Kidney epithelial cell (primary cell): ENCODE data around the gene ZNF423. TPM values are rescaled to one million over a fixed set of nuclear protein-coding genes. Genes with fewer than 3 reads are reported as not detected.

Experiments used
- DNase-seq: peaks from one replicate; pipeline ENCODE4 v3.0.0-alpha.2; 2010; ENCODE audit warnings: low read depth
- H3K27me3 ChIP-seq: 2 replicates; pipeline ENCODE4 v1.6.0; 2011; ENCODE audit warnings: low read length; ENCODE audit not compliant: control insufficient read depth, insufficient read depth
- H3K36me3 ChIP-seq: 2 replicates; pipeline ENCODE4 v1.5.1; 2011; ENCODE audit warnings: low read length; ENCODE audit not compliant: control insufficient read depth, insufficient read depth
- H3K4me3 ChIP-seq: 2 replicates; pipeline ENCODE4 v1.5.1; 2011; ENCODE audit warnings: low read depth, mild to moderate bottlenecking, control low read depth, low read length
- CTCF ChIP-seq: IDR thresholded peaks from 2 replicates; pipeline ENCODE4 v1.5.1; 2011; ENCODE audit warnings: mild to moderate bottlenecking, moderate library complexity, low read length, control low read depth, inconsistent platforms; ENCODE audit not compliant: insufficient read depth, poor library complexity, severe bottlenecking
- total RNA-seq: library from RNA; depleted of rRNA; stranded (reverse); fragments of >200 nt; gene quantifications from 2 replicates; pipeline ENCODE4 v1.2.3, GENCODE V29; 2015

ZNF423 gene
- total RNA-seq, 1 donor from 2014 or later: 3.6 TPM

- no peak for TF ChIP-seq CTCF
- Histone ChIP-seq H3K27me3 (no peaks in the 10 kb centered on the region), H3K36me3 (no peaks in the 10 kb centered on the region), H3K4me3 (no peak overlapping the region)
- no peak for DNase-seq
These were observed 193.3 kb downstream of the ZNF423 start for GRCh38 chr16:49662569-49662968.

- H3K4me3 ChIP-seq: no peak overlapping the region
- no peaks in the 10 kb centered on the region for H3K27me3 ChIP-seq
- no peak for TF ChIP-seq CTCF
- no peak for DNase-seq
- H3K36me3 ChIP-seq: no peaks in the 10 kb centered on the region
These were observed 194.3 kb downstream of the ZNF423 start for GRCh38 chr16:49661465-49662187.

GRCh38 chr16:49660626-49661025, 195.3 kb downstream of the ZNF423 start:
- Histone ChIP-seq H3K27me3 (no peaks in the 10 kb centered on the region), H3K4me3 (no peak overlapping the region), H3K36me3 (no peaks in the 10 kb centered on the region)
- DNase-seq: no peak
- TF ChIP-seq CTCF: no peak

GRCh38 chr16:49659356-49659755, 196.6 kb downstream of the ZNF423 start:
- H3K4me3 ChIP-seq: no peak overlapping the region
- no peak for DNase-seq
- TF ChIP-seq CTCF: no peak
- no peaks in the 10 kb centered on the region for H3K27me3 ChIP-seq
- no peaks in the 10 kb centered on the region for H3K36me3 ChIP-seq

- no peak for DNase-seq
- H3K36me3 ChIP-seq: no peaks in the 10 kb centered on the region
- no peaks in the 10 kb centered on the region for H3K27me3 ChIP-seq
- TF ChIP-seq CTCF: no peak
- H3K4me3 ChIP-seq: no peak overlapping the region
These were observed 197.4 kb downstream of the ZNF423 start for GRCh38 chr16:49658531-49658930.

- Histone ChIP-seq H3K27me3 (no peaks in the 10 kb centered on the region), H3K4me3 (no peak overlapping the region), H3K36me3 (no peaks in the 10 kb centered on the region)
- no peak for DNase-seq
- no peak for TF ChIP-seq CTCF
These were observed 198.0 kb downstream of the ZNF423 start for GRCh38 chr16:49657736-49658465.
